ENCODE data around the gene BST2. TPM values are rescaled to one million over a fixed set of nuclear protein-coding genes. Genes with fewer than 3 reads are reported as not detected.

BST2 gene
- polyA plus RNA-seq, 1 experiment = 6.4 TPM

DNA sequence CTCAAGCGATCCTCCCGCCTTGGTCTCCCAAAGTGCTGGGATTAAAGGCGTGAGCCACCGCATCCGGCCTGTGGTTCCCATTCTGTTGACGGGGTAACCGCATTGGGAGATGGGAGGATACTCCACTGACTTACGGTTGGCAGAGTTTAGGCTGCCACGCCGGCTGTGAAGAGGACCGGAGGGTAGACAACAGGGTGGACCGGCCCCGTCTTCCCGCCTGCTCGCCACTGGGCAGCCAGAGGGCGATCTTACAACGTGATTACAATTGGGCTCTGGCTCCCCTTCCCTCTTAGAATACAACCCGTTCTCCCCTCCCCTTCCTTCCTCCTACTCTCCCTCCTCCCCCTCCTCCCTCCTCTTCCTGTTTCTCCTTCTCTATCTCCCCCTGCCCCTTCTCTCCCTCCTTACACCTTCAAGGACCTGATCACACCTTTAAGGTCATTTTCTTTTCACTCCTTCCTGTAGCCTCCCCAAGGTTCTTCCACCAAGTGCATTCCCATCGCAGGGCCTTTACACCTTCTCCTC is 10.5 kb downstream of the BST2 start:
- ChIA-PET CTCF (interaction anchor here (0.6 to 3.3 kb wide), 11 partner anchors 9 to 461 kb away, joined by 3 to 18 read pairs (median 5); partner anchors contain the start of genes BST2 and TMEM221), POLR2A (no interaction called here)
- DNase-seq (ENCODE audit: low read depth) = no peak
- H3K4me3 ChIP-seq (ENCODE audit: low read depth, low read length) = no peak overlapping the region
- H3K27me3 ChIP-seq (ENCODE audit: control insufficient read depth, insufficient read depth, low read length) = peaks cover 2% of the 10 kb centered on the region; the same call in 1 of the 2 replicates
- no peaks in the 10 kb centered on the region for H3K36me3 ChIP-seq (ENCODE audit: control insufficient read depth, insufficient read depth, low read length)
- TF ChIP-seq, protein P1, sequence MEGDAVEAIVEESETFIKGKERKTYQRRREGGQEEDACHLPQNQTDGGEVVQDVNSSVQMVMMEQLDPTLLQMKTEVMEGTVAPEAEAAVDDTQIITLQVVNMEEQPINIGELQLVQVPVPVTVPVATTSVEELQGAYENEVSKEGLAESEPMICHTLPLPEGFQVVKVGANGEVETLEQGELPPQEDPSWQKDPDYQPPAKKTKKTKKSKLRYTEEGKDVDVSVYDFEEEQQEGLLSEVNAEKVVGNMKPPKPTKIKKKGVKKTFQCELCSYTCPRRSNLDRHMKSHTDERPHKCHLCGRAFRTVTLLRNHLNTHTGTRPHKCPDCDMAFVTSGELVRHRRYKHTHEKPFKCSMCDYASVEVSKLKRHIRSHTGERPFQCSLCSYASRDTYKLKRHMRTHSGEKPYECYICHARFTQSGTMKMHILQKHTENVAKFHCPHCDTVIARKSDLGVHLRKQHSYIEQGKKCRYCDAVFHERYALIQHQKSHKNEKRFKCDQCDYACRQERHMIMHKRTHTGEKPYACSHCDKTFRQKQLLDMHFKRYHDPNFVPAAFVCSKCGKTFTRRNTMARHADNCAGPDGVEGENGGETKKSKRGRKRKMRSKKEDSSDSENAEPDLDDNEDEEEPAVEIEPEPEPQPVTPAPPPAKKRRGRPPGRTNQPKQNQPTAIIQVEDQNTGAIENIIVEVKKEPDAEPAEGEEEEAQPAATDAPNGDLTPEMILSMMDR (IDR thresholded peaks at IDR 0.05; ENCODE audit: insufficient read depth, low read depth, low read length) = peak; percentile 75

DNA sequence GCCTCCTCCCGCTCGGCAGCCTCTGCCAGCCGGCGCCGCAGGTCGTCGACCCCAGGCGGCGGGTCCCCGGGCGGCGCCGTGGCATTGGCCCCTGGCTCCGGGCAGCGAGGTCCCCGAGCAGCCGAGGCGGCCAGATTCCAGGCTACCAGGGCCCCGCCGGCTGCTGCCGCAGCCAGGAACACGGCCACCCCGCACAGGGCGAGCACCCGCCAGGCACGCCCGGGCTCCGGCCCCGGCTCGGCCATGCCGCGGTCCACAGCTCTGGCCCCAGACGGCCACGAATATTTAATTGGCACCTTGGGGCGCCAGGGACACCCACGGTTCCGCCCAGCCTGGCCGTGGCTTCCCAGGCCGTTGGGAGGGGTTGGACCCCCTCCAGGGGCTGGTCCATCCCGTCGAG is 11.5 kb downstream of the BST2 start, which contains the start of gene CCDC194:
Gene CCDC194, minus strand, starts transcription at position 283 of the 400 bp plus-strand sequence. Its CDS starts 38 bp downstream, at position 245.
- H3K4me3 ChIP-seq (ENCODE audit: low read depth, low read length) = no peak within 1 kb of the TSS
- peaks cover 2% of the 10 kb centered on the region; the same call in 1 of the 2 replicates for H3K27me3 ChIP-seq (ENCODE audit: control insufficient read depth, insufficient read depth, low read length)
- POLR2A ChIA-PET = no interaction called here
- no peaks in the 10 kb centered on the region for H3K36me3 ChIP-seq (ENCODE audit: control insufficient read depth, insufficient read depth, low read length)
- no peak for DNase-seq (ENCODE audit: low read depth)
- TF ChIP-seq, protein P1 (IDR thresholded peaks at IDR 0.05; ENCODE audit: insufficient read depth, low read depth, low read length) = no peak
- CTCF ChIA-PET = interaction anchor here (0.6 to 3.3 kb wide), 13 partner anchors 8 to 462 kb away, joined by 3 to 18 read pairs (median 3); partner anchors contain the start of genes BST2 and TMEM221

DNA sequence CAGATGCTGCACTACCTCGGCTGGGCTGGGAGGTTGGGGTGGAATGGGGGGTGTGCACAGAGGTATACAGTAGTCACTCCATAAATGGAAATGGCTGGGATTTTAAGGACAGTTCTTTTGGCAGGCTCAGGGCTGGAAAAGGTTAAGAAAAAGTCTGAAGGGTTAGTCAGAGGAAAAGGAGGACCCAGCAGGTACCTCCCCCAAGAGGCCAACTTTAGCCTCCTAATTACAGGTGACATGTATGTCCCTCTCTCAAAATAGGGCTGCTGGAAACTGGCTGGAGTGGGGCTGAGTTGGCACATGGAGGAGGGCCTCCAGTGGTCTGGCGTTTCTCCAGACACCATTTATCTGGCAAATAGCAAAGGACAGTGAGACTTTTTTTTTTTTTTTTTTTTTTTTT is 12.4 kb downstream of the BST2 start:
- POLR2A ChIA-PET = no interaction called here
- CTCF ChIA-PET = interaction anchor here (1.0 to 3.3 kb wide), 3 partner anchors 20 to 73 kb away, joined by 3 to 18 read pairs (median 3); no protein-coding TSS in a partner anchor
- no peak overlapping the region for H3K4me3 ChIP-seq (ENCODE audit: low read depth, low read length)
- peaks cover 2% of the 10 kb centered on the region; the same call in 1 of the 2 replicates for H3K27me3 ChIP-seq (ENCODE audit: control insufficient read depth, insufficient read depth, low read length)
- no peak for DNase-seq (ENCODE audit: low read depth)
- TF ChIP-seq, protein P1 (IDR thresholded peaks at IDR 0.05; ENCODE audit: insufficient read depth, low read depth, low read length) = no peak
- no peaks in the 10 kb centered on the region for H3K36me3 ChIP-seq (ENCODE audit: control insufficient read depth, insufficient read depth, low read length)

DNA sequence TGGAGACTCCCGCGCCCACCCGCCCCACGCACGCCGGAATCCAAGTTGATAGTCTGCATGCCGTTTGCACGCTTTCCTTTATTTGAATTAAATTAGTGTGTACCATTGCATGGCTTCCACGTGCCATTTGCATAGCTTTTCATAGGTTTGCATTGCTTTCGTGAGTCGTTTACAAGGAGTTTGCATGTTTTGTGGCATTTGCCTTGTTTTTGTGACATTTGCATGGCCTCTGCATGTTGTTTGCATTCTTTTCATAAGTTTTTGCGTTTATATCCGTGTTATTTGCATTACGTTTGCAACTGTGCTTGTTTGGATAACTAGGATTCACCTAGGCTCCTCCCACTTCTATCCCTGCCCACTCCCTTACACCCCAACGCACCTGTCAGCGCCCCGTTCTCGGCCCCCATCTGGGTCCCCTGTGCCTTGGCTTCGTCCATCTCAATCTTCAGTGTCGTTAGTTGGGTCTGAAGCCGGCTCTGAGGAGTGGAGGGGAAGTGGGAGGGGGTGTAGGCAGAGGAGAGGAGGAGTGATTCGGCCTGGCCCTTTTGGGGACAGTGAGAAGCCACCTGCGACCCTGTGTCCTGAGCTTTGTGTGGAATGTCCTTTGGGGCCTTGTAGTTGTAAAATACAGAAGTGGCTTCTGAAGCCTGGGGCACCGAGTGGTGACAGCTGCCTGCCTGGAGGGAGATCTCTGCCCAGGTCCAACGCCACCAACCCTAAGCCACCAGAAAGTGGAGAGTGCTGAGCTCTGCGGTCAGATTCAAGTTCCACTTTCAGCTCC is 13.9 kb downstream of the BST2 start:
- H3K27me3 ChIP-seq (ENCODE audit: control insufficient read depth, insufficient read depth, low read length) = peaks cover 2% of the 10 kb centered on the region; the same call in 1 of the 2 replicates
- peak overlapping the region; percentile 27 for H3K4me3 ChIP-seq (ENCODE audit: low read depth, low read length)
- no peak for DNase-seq (ENCODE audit: low read depth)
- no peaks in the 10 kb centered on the region for H3K36me3 ChIP-seq (ENCODE audit: control insufficient read depth, insufficient read depth, low read length)
- TF ChIP-seq, protein P1 (IDR thresholded peaks at IDR 0.05; ENCODE audit: insufficient read depth, low read depth, low read length) = no peak
- ChIA-PET POLR2A (interaction anchor here (0.7 kb wide), 1 partner anchor 83 kb away, joined by 3 read pairs; no protein-coding TSS in a partner anchor), CTCF (interaction anchor here (0.6 to 3.3 kb wide), 10 partner anchors 10 to 461 kb away, joined by 3 to 18 read pairs (median 3); partner anchors contain the start of gene ABHD8)

Data from BJ (cell line).